HG03439 (cell line): ENCODE results near the gene MSMP.

Source experiments
- ATAC-seq: cut with Tn5 transposase; IDR thresholded peaks from one replicate; pipeline ENCODE4 v1.9.1; 2021; ENCODE audit warnings: mild to moderate bottlenecking, moderate library complexity; ENCODE audit not compliant: unreplicated experiment

The MSMP gene

DNA sequence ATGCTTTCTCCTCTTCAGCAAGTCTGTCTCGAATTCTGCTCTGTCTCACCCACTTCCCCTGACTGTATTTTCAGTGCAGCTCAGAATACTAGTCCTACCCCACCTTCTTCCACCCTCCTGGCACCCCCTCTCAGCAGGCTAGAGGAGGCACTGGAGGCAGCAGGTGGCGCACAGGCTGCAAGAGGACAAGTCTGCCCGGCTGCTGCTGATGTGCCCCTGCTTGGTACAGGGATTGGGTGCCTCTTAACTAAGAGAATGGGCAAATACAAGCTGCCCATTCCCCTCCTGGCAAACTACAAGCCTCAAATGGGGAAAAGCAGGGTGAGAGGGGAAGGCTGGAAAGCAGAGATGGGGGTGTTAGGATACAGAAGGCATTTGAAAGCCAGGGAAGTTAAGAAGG lies 27.1 kb downstream of the MSMP start:
- ATAC-seq = no peak

GRCh38 chr9:35725362-35725761 lies 28.7 kb downstream of the MSMP start:
- no peak for ATAC-seq

DNA sequence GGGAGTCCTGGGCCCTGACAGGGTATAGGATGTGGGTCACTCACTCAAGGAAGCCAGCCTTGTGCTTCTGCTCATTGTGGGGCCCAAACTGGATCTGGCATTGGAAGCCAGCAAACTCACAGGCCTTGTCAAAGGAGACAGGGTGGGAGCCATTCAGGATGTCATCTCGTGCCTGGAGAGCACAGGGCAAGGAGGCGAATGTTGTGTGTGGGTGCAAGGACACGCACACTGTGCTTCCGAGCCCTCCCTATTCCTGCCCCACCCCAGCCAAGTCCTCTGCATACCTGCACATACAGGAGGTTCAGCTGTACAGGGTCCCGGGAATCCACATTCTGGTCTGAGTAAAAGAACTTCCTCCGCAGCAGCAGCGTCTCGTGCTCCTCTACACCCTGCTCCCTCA lies 30.2 kb downstream of the MSMP start:
- ATAC-seq = no peak

- ATAC-seq = no peak
Measured at GRCh38 chr9:35723426-35723825, 30.6 kb downstream of the MSMP start.

GRCh38 chr9:35719546-35719945 lies 34.5 kb downstream of the MSMP start:
- no peak for ATAC-seq

- ATAC-seq = no peak
Measured at GRCh38 chr9:35718721-35719511, 35.2 kb downstream of the MSMP start.

GRCh38 chr9:35717132-35717870 lies 36.8 kb downstream of the MSMP start:
- no peak for ATAC-seq

GRCh38 chr9:35716230-35716629 lies 37.8 kb downstream of the MSMP start:
- no peak for ATAC-seq

- no peak for ATAC-seq
Measured at GRCh38 chr9:35714579-35715252, 39.4 kb downstream of the MSMP start.

- no peak for ATAC-seq
Measured at GRCh38 chr9:35714123-35714522, 40.0 kb downstream of the MSMP start.

GRCh38 chr9:35713578-35713977 lies 40.5 kb downstream of the MSMP start:
- ATAC-seq = no peak

GRCh38 chr9:35712762-35713400 lies 41.2 kb downstream of the MSMP start:
- no peak for ATAC-seq

GRCh38 chr9:35711501-35712428 lies 42.3 kb downstream of the MSMP start:
- no peak for ATAC-seq

- no peak for ATAC-seq
Measured at GRCh38 chr9:35710818-35711500, 43.1 kb downstream of the MSMP start.

GRCh38 chr9:35708146-35708545 lies 45.9 kb downstream of the MSMP start:
- no peak for ATAC-seq

DNA sequence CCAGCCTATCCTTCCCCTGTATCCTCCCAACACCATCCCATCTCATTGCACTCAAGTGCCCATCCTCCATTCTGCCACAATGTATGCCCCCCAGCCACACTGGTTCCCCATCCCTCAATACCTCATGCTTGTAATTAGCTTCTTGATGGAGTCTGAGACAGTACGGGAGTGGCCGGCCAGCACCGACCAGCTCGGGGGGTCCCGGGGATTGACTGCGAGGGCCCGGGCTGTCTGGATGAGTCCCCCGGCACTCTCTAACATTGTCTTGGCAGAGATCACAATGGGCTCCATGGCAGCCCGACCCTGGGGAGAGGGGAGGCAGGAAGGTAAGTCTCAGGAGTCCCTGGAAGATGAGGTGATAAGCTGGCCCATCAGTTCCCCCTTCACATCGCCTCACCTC lies 47.1 kb downstream of the MSMP start:
- ATAC-seq = no peak

DNA sequence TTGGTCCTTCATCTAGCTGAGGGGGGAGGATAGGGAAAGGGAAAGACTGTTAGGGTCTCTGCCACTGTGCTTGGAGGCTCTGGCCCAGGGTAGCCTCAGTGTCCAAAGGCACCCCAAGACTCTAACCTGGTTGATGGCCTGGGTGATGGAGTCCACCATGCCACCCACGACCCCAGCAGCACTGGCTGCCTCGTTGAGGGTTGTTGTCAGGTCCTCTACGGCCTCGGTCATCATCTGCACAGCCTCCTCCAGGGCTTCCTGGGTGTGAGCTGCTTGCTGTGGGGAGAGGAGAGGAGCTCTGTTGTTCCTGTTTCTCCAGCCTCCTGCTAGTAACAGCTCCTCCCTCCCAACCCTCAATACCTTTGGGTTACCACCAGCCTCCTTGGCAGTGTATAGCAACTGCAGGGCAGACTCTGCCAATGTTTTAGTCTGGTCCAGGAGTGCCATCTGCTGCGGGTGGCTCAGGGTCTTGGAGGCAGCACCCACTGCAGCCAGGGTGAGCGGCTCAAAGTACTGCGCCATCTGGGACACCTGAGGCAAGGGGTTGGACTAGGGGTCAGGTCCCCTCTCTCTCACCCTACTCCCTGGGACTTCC lies 48.1 kb downstream of the MSMP start:
- no peak for ATAC-seq

- ATAC-seq = no peak
Measured at GRCh38 chr9:35705372-35705771, 48.7 kb downstream of the MSMP start.

DNA sequence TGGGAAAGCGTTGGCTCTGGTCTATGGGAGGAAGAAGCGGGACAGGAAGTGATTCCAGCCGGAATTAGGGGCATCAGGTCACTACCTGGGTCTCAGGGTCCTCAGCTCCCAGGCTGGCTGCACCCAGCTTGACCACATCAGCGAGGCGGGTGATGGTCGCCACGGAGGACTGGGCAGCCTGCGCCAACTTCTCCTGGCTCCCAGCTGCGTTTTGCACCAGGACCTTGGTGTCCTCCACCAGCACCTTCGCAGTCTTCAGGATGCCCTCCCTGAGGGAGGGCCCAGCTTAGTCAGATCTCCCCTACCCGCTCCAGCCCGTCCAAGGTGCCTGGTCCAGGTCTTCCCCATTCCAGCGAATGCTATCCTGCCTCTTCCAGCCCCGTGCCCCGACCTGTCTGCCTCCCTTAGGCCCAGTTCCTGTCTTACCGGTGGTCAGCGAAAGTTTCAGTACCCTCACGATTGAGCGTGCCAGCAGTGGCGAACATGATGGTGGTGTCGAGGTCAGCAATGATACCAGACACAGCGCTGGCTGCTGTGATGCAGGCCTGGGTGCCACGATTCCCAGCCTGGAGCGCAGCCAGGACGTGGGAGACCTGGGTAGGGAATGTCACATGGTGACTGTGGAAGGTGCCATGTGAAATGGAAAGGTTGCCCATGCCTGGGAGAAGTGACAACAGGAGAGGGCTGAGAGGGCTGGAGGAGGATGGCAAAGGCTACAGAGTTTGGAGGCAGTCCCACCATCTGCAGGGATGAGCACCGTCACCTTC lies 50.0 kb downstream of the MSMP start:
- ATAC-seq = no peak
